Spleen (tissue), 11 donors: ENCODE data around the gene ZMIZ1. TPM values are rescaled to one million over a fixed set of nuclear protein-coding genes. Genes with fewer than 3 reads are reported as not detected.

Experiments
- DNase-seq: peaks from one replicate; pipeline ENCODE4 v3.0.0-alpha.2; 2020
- H3K27ac ChIP-seq, 8 donors: fragments of 200-600 bp; sonication (generic) in 7 of 8; 1 replicate in 4 of 8; 2 replicates in 4 of 8; pipeline versions ENCODE4 v1.5.0 to v1.8.0; 2016 to 2021; ENCODE audit warnings: inconsistent platforms in 4 of 8, mild to moderate bottlenecking in 4 of 8, moderate library complexity in 1 of 8
- H3K27me3 ChIP-seq, 7 donors: fragments of 200-600 bp; sonication (generic) in 6 of 7; replicated peaks in 1 of 7; 1 replicate in 4 of 7; 2 replicates in 3 of 7; pipeline versions ENCODE4 v1.5.0 to v1.8.0; 2016 to 2021; ENCODE audit warnings: inconsistent platforms in 3 of 7, mild to moderate bottlenecking in 1 of 7
- H3K36me3 ChIP-seq, 6 donors: fragments of 200-600 bp; sonication (generic) in 5 of 6; 1 replicate in 4 of 6; 2 replicates in 2 of 6; pipeline versions ENCODE4 v1.5.0 to v1.8.0; 2016 to 2021; ENCODE audit warnings: inconsistent platforms in 2 of 6
- H3K4me1 ChIP-seq, 6 donors: fragments of 200-600 bp; sonication (generic) in 5 of 6; 1 replicate in 3 of 6; 2 replicates in 3 of 6; pipeline versions ENCODE4 v1.5.0 to v1.8.0; 2016 to 2021; ENCODE audit warnings: inconsistent platforms in 3 of 6
- H3K4me3 ChIP-seq, 8 donors: fragments of 200-600 bp; sonication (generic) in 7 of 8; 1 replicate in 4 of 8; 2 replicates in 4 of 8; pipeline versions ENCODE4 v1.5.0 to v1.8.0; 2016 to 2021; ENCODE audit warnings: inconsistent platforms in 4 of 8, mild to moderate bottlenecking in 4 of 8, moderate library complexity in 2 of 8
- H3K9me3 ChIP-seq, 8 donors: fragments of 200-600 bp; sonication (generic) in 7 of 8; 1 replicate in 4 of 8; 2 replicates in 4 of 8; pipeline versions ENCODE4 v1.5.0 to v1.8.0; 2016 to 2021; ENCODE audit warnings: inconsistent platforms in 4 of 8
- POLR2A ChIP-seq, 3 donors: fragments of 450-650 bp; IDR thresholded peaks; one replicate each; pipeline ENCODE4 v1.5.1; 2017; ENCODE audit warnings: antibody characterized with exemption in 3 of 3, mild to moderate bottlenecking in 1 of 3
- POLR2AphosphoS5 ChIP-seq, 3 donors: sonication (generic); formaldehyde crosslinking; IDR thresholded peaks; one replicate each; pipeline ENCODE4 v1.5.1; 2017; ENCODE audit warnings: antibody characterized with exemption in 3 of 3
- WGBS, 5 donors: extraction: QIAGEN DNeasy Blood & Tissue Kit in 3 of 5; methylation state at CpG; one replicate each; pipeline versions ENCODE4 v1.1.5 to v1.1.7; 2013 to 2018; 5-methylcytosine and 5-hydroxymethylcytosine counted together
- intact Hi-C: fragments of 100-400 bp; cut with DNase I; formaldehyde crosslinking; loops from one replicate; pipeline ENCODE4 v1.15.0; 2023; ENCODE audit warnings: low total_unique reads
- polyA plus RNA-seq, 3 donors: library from polyadenylated mRNA; stranded (reverse); fragments of 200-250 nt; gene quantifications; one replicate each; pipeline ENCODE4 v1.2.1, GENCODE V29; 2013
- total RNA-seq, 7 donors: library from RNA; depleted of rRNA in 3 of 7; stranded (reverse); fragments of >200 nt in 3 of 7; fragmentation: NEBNext Ultra II Directional in 4 of 7; extraction: Animal tissue kit (Norgen Biotek cat#: 25700) in 4 of 7; gene quantifications; one replicate each; pipeline versions ENCODE4 v1.1.0 to v1.2.1, GENCODE V29; 2016 to 2021
- TF ChIP-seq, protein P1 (sequence below), 11 experiments: fragments of 200-600 bp in 7 of 11; fragments of 450-650 bp in 4 of 11; sonication (generic) in 4 of 11; IDR thresholded peaks in 8 of 11; conservative IDR thresholded peaks in 3 of 11; 1 replicate in 7 of 11; 2 replicates in 4 of 11; pipeline versions ENCODE4 v1.4.0 to v1.8.0; 2016 to 2021; ENCODE audit warnings: antibody characterized with exemption in 11 of 11, inconsistent platforms in 4 of 11, mild to moderate bottlenecking in 1 of 11
- donor health status: healthy with polysubstance abuse.
- donor health status: DM: no; HTN: no; CAD: no; lungs with moderate emphysema.
- donor health status: DM: no; HTN: no; CAD: no.
- donor health status: Bipolar disorder and iron deficiency.
- donor health status: healthy.
- donor health status: DM: no; HTN: no; CAD: no.
- donor health status: DM: yes; HTN: yes; CAD: no.

The ZMIZ1 gene
- total and polyA plus RNA-seq, 10 donors, result 10.7 to 210 (median 125) TPM

DNA sequence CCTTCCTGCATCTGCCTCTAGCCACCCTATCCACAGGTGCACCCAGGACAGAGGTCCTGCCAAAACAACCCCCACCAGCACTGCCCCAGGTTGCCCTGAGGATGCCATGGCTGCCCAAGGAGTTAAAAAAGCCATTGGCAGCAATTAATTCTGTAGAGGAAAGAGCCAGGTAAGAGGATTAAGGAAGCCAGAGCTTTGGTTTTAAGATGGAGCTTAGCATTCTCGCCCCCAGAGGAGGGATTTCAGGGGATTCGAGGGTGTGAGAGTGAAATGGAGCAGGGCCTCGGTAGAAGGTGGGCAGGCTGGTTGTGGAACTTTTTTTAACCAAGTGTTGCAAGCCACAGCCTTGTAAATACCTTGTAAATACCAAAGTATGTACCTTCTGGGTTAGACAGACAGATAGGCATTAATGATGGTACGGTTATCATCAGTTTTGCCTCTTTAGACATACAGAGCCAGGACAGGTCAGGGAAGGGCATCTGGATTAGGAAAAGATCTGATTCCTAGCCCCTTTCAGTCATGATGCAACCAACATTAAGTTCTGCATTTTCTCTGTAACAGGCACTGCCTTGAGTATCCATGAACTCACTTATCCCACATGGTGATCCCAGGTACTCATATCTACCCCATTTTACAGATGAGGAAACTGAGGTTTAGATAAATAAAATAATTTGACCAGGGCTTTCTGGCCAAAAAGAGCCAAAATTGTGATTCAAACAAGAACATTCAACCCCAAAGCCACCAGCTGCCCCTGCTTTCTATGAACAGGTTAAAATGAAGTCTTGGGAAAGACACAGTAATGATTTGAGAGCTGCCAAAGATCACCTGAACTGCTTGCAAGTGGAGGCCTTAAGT lies 157.9 kb downstream of the ZMIZ1 start:
- H3K4me1 ChIP-seq, result peaks cover 0 to 74% (median 41%) of the 10 kb centered on the region in 6 donors
- no peaks in the 10 kb centered on the region for H3K27me3 ChIP-seq
- no peak for DNase-seq
- peaks cover 0 to 77% (median 0%) of the 10 kb centered on the region in 6 donors for H3K36me3 ChIP-seq
- peak overlapping the region in 1 of 8 donors; percentile 5 for H3K27ac ChIP-seq
- 78 to 92% (median 89%) methylated on average over 4 of the region's 4 CpGs for WGBS, 5 donors
- no peak overlapping the region for H3K4me3 ChIP-seq
- no peaks in the 10 kb centered on the region for H3K9me3 ChIP-seq
- TF ChIP-seq, protein P1, sequence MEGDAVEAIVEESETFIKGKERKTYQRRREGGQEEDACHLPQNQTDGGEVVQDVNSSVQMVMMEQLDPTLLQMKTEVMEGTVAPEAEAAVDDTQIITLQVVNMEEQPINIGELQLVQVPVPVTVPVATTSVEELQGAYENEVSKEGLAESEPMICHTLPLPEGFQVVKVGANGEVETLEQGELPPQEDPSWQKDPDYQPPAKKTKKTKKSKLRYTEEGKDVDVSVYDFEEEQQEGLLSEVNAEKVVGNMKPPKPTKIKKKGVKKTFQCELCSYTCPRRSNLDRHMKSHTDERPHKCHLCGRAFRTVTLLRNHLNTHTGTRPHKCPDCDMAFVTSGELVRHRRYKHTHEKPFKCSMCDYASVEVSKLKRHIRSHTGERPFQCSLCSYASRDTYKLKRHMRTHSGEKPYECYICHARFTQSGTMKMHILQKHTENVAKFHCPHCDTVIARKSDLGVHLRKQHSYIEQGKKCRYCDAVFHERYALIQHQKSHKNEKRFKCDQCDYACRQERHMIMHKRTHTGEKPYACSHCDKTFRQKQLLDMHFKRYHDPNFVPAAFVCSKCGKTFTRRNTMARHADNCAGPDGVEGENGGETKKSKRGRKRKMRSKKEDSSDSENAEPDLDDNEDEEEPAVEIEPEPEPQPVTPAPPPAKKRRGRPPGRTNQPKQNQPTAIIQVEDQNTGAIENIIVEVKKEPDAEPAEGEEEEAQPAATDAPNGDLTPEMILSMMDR (IDR thresholded peaks at IDR 0.05 in 8 of 11, conservative IDR thresholded peaks at IDR 0.05 in 3 of 11), result no peak
- no peak for TF ChIP-seq POLR2AphosphoS5 (IDR thresholded peaks at IDR 0.05)
- TF ChIP-seq POLR2A (IDR thresholded peaks at IDR 0.05), result no peak
- intact Hi-C loops, result no loop called here

DNA sequence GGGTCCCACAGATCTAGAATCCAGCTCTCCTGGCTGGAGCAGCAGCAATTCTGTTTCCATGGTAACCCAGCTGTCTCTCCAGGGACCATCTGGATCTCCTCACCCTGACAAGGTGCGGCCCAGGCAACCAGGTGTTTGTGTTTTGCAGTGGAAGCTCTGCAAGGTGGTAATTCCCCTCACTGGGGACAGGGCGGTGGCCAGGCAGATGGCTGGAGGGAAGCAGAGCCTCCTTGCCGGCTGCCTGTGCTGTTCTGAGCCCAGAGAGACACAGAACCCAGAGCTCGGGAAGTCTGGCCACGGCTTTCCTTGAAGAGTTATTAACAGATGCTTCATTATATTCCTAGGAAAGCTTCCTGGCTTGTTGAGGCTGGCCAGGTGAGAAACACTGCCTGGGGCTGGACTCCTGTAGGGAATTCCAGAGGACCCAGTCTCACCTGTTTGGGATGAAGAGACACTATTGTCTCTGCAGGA lies 160.3 kb downstream of the ZMIZ1 start:
- Histone ChIP-seq H3K9me3 (no peaks in the 10 kb centered on the region), H3K27me3 (no peaks in the 10 kb centered on the region), H3K36me3 (peaks cover 0 to 85% (median 0%) of the 10 kb centered on the region in 6 donors), H3K4me3 (no peak overlapping the region), H3K4me1 (peaks cover 0 to 60% (median 39%) of the 10 kb centered on the region in 6 donors), H3K27ac (peak overlapping the region in 3 of 8 donors; percentile 22 to 27 (median 26))
- WGBS, 5 donors, result 64 to 79% (median 74%) methylated on average over 4 to 5 of the region's 5 CpGs
- TF ChIP-seq, protein P1 (IDR thresholded peaks at IDR 0.05 in 8 of 11, conservative IDR thresholded peaks at IDR 0.05 in 3 of 11), result no peak
- TF ChIP-seq POLR2A (IDR thresholded peaks at IDR 0.05) (no peak), POLR2AphosphoS5 (IDR thresholded peaks at IDR 0.05) (peak in 1 of 3 donors; percentile 21)
- DNase-seq, result no peak
- intact Hi-C loops, result no loop called here

DNA sequence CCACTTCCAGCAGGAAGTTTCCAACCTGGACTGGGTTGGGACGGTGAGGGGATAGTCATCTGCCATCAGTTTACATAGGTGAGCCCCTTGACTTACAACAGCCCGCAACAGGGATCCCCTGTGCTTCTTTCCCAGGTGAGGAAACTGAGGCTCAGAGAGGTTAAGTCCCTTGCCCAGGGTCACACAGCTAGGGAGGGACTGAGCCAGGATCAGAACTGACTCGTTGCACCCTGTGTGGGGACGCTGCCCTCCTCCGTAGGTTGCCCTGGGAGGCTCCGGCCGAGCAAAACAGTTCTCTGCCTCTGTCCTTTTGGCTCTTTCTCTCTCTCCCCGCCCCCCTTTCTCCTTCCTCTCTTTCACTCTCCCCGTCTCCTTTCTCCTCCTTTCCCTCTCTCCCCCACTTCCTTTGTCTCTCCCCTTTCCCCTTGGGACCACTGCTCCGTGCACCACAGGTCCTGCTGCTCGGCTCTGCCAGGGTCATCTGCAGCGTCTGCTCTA lies 161.1 kb downstream of the ZMIZ1 start:
- 62 to 71% (median 69%) methylated on average over 11 to 12 of the region's 12 CpGs for WGBS, 5 donors
- intact Hi-C loops, result no loop called here
- H3K27ac ChIP-seq, result peak overlapping the region in 3 of 8 donors; percentile 22 to 33 (median 27)

More for the DNA sequence above, 161.1 kb downstream of the ZMIZ1 start:
- Histone ChIP-seq H3K9me3 (no peaks in the 10 kb centered on the region), H3K36me3 (peaks cover 0 to 82% (median 0%) of the 10 kb centered on the region in 6 donors), H3K27me3 (no peaks in the 10 kb centered on the region), H3K4me1 (peaks cover 0 to 60% (median 35%) of the 10 kb centered on the region in 6 donors), H3K4me3 (no peak overlapping the region)
- DNase-seq, result no peak
- TF ChIP-seq POLR2A (IDR thresholded peaks at IDR 0.05) (no peak), POLR2AphosphoS5 (IDR thresholded peaks at IDR 0.05) (no peak)
- TF ChIP-seq, protein P1 (IDR thresholded peaks at IDR 0.05 in 8 of 11, conservative IDR thresholded peaks at IDR 0.05 in 3 of 11), result no peak
